Activated naive CD4-positive, alpha-beta T cell treated with anti-CD3 and anti-CD28 coated beads, Interleukin-2, amount 50 U/mL, for 16 hours (primary cell): Measurements from ENCODE around the gene ATOH8.

Experiments
- DNase-seq: peaks from one replicate; pipeline ENCODE4 v3.0.0-alpha.2; 2020

ATOH8 gene

GRCh38 chr2:85737961-85738360, 15.8 kb upstream of the ATOH8 start:
- DNase-seq: no peak

- DNase-seq: no peak
These were observed 13.6 kb upstream of the ATOH8 start for GRCh38 chr2:85740193-85740592.

GRCh38 chr2:85741211-85741832, 12.5 kb upstream of the ATOH8 start:
- DNase-seq: no peak

- DNase-seq: no peak
These were observed 11.8 kb upstream of the ATOH8 start for GRCh38 chr2:85741833-85742455.

- no peak for DNase-seq
These were observed 10.3 kb upstream of the ATOH8 start for GRCh38 chr2:85743304-85743978.

- DNase-seq: no peak
These were observed 9.7 kb upstream of the ATOH8 start for GRCh38 chr2:85744055-85744454.

- no peak for DNase-seq
These were observed 8.8 kb upstream of the ATOH8 start for GRCh38 chr2:85744741-85745601.

GRCh38 chr2:85745619-85746018, 8.2 kb upstream of the ATOH8 start:
- no peak for DNase-seq

- DNase-seq: no peak
These were observed 7.3 kb upstream of the ATOH8 start for GRCh38 chr2:85746321-85747004.

- DNase-seq: no peak
These were observed 6.3 kb upstream of the ATOH8 start for GRCh38 chr2:85747441-85747840.

- DNase-seq: no peak
These were observed 5.6 kb upstream of the ATOH8 start for GRCh38 chr2:85748039-85748734.

- DNase-seq: no peak
These were observed 4.6 kb upstream of the ATOH8 start for GRCh38 chr2:85748985-85749875.

GRCh38 chr2:85750587-85751575, 2.9 kb upstream of the ATOH8 start:
- peak; percentile 49 for DNase-seq

GRCh38 chr2:85751627-85752026, 2.2 kb upstream of the ATOH8 start:
- no peak for DNase-seq

- no peak for DNase-seq
These were observed 711 bp upstream of the ATOH8 start for GRCh38 chr2:85753035-85753524.

GRCh38 chr2:85754313-85755095, 713 bp downstream of the ATOH8 start:
- DNase-seq: peak; percentile 22

- DNase-seq: peak; percentile 13
These were observed 1.6 kb downstream of the ATOH8 start for GRCh38 chr2:85755122-85756027.

- DNase-seq: no peak
These were observed 2.4 kb downstream of the ATOH8 start for GRCh38 chr2:85756195-85756594.
